HG03139 (cell line): ENCODE data around the gene TMEM11.

Experiments
- ATAC-seq: cut with Tn5 transposase; IDR thresholded peaks from one replicate; pipeline ENCODE4 v1.9.1; 2021; ENCODE audit not compliant: unreplicated experiment

The TMEM11 gene

GRCh38 chr17:21164216-21164615 is 49.7 kb downstream of the TMEM11 start:
- ATAC-seq = no peak

- ATAC-seq = no peak
Measured at GRCh38 chr17:21163101-21163500, 50.9 kb downstream of the TMEM11 start.

GRCh38 chr17:21162394-21162775 is 51.6 kb downstream of the TMEM11 start:
- ATAC-seq = no peak

- ATAC-seq = no peak
Measured at GRCh38 chr17:21161498-21162393, 52.2 kb downstream of the TMEM11 start.

- ATAC-seq = no peak
Measured at GRCh38 chr17:21160401-21160800, 53.6 kb downstream of the TMEM11 start.

- no peak for ATAC-seq
Measured at GRCh38 chr17:21157586-21158370, 56.2 kb downstream of the TMEM11 start.

GRCh38 chr17:21152731-21153130 is 61.2 kb downstream of the TMEM11 start:
- ATAC-seq = no peak

GRCh38 chr17:21149621-21150020 is 64.3 kb downstream of the TMEM11 start:
- no peak for ATAC-seq
